Tibial nerve (tissue), 4 donors: ENCODE data around the gene OR4A16. TPM values are rescaled to one million over a fixed set of nuclear protein-coding genes. Genes with fewer than 3 reads are reported as not detected.

ENCODE experiments used
- DNase-seq, 2 donors: peaks; one replicate each; pipeline ENCODE4 v3.0.0-alpha.2; 2019; ENCODE audit warnings: low spot score in 2 of 2
- H3K27ac ChIP-seq, 4 donors: fragments of 200-600 bp; sonication (generic) in 3 of 4; one replicate each; pipeline ENCODE4 v1.5.1; 2017 to 2019; ENCODE audit warnings: mild to moderate bottlenecking in 1 of 4
- H3K27me3 ChIP-seq, 2 donors: fragments of 200-600 bp; sonication (generic) in 1 of 2; one replicate each; pipeline versions ENCODE4 v1.5.1 to v1.6.0; 2017 to 2019
- H3K36me3 ChIP-seq, 3 donors: fragments of 200-600 bp; sonication (generic); one replicate each; pipeline ENCODE4 v1.5.1; 2018 to 2019
- H3K4me1 ChIP-seq, 4 donors: fragments of 200-600 bp; sonication (generic) in 3 of 4; one replicate each; pipeline ENCODE4 v1.5.1; 2017 to 2019
- H3K4me3 ChIP-seq, 4 donors: fragments of 200-600 bp; sonication (generic) in 3 of 4; one replicate each; pipeline ENCODE4 v1.5.1; 2017 to 2019; ENCODE audit warnings: mild to moderate bottlenecking in 1 of 4, moderate library complexity in 1 of 4
- H3K9me3 ChIP-seq, 4 donors: fragments of 200-600 bp; sonication (generic) in 3 of 4; one replicate each; pipeline ENCODE4 v1.5.1; 2017 to 2019
- EP300 ChIP-seq, 2 donors: sonication (generic); formaldehyde crosslinking; IDR thresholded peaks; one replicate each; pipeline ENCODE4 v1.6.1; 2017; ENCODE audit warnings: antibody characterized with exemption in 2 of 2, mild to moderate bottlenecking in 1 of 2
- POLR2A ChIP-seq, 2 donors: fragments of 450-650 bp; IDR thresholded peaks; one replicate each; pipeline ENCODE4 v1.6.1; 2017; ENCODE audit warnings: antibody characterized with exemption in 2 of 2, mild to moderate bottlenecking in 2 of 2, moderate library complexity in 2 of 2
- WGBS, 2 donors: methylation state at CpG; one replicate each; pipeline ENCODE4 v1.1.5; 2018; 5-methylcytosine and 5-hydroxymethylcytosine counted together
- total RNA-seq, 4 donors: library from RNA; depleted of rRNA; stranded (reverse); fragments of >200 nt; gene quantifications; one replicate each; pipeline ENCODE4 v1.1.0, GENCODE V29; 2016
- TF ChIP-seq, protein P1 (sequence below), 5 experiments: fragments of 200-600 bp in 3 of 5; fragments of 450-650 bp in 2 of 5; sonication (generic) in 3 of 5; IDR thresholded peaks; one replicate each; pipeline ENCODE4 v1.5.1; 2016 to 2019; ENCODE audit warnings: antibody characterized with exemption in 5 of 5, mild to moderate bottlenecking in 3 of 5, moderate library complexity in 2 of 5

OR4A16 gene, protein sequence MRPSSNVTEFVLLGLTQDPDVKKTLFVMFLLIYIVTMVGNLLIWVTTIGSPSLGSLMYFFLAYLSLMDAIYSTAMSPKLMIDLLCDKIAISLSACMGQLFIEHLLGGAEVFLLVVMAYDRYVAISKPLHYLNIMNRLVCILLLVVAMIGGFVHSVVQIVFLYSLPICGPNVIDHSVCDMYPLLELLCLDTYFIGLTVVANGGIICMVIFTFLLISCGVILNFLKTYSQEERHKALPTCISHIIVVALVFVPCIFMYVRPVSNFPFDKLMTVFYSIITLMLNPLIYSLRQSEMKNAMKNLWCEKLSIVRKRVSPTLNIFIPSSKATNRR
- total RNA-seq = not detected

DNA sequence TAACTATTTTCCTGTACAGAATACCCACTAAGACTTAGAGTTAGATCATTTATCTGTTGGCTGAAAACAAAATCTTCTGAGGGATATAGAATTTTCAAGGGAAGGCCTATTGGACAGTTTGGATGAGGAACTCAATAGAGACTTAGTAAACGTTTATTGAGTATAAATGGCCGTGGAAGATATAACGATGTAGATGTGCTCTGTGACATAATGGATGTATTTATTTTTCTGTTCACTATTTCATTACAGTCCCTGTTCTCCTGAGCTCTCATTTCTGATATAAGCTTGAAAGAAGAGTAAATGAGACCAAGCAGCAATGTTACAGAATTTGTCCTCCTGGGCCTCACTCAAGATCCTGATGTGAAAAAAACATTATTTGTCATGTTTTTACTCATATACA is at the start of gene OR4A16:
TSS of gene OR4A16 (plus strand) at position 301 of the 400 bp plus-strand sequence. CDS start at position 301, 0 bp downstream.
- no peak within 1 kb of the TSS for H3K27ac ChIP-seq
- no peak within 1 kb of the TSS for H3K4me3 ChIP-seq
- 81 to 82% methylated on average over 3 of the region's 3 CpGs for WGBS, 2 donors
- H3K4me1 ChIP-seq = no peaks in the 10 kb centered on the region
- H3K9me3 ChIP-seq = peaks cover 0 to 4% (median 0%) of the 10 kb centered on the region in 4 donors
- no peaks in the 10 kb centered on the region for H3K36me3 ChIP-seq
- H3K27me3 ChIP-seq = no peaks in the 10 kb centered on the region
- no peak for DNase-seq
- TF ChIP-seq, protein P1, sequence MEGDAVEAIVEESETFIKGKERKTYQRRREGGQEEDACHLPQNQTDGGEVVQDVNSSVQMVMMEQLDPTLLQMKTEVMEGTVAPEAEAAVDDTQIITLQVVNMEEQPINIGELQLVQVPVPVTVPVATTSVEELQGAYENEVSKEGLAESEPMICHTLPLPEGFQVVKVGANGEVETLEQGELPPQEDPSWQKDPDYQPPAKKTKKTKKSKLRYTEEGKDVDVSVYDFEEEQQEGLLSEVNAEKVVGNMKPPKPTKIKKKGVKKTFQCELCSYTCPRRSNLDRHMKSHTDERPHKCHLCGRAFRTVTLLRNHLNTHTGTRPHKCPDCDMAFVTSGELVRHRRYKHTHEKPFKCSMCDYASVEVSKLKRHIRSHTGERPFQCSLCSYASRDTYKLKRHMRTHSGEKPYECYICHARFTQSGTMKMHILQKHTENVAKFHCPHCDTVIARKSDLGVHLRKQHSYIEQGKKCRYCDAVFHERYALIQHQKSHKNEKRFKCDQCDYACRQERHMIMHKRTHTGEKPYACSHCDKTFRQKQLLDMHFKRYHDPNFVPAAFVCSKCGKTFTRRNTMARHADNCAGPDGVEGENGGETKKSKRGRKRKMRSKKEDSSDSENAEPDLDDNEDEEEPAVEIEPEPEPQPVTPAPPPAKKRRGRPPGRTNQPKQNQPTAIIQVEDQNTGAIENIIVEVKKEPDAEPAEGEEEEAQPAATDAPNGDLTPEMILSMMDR (IDR thresholded peaks at IDR 0.05) = no peak
- TF ChIP-seq EP300 (IDR thresholded peaks at IDR 0.05) = no peak
- no peak for TF ChIP-seq POLR2A (IDR thresholded peaks at IDR 0.05)

DNA sequence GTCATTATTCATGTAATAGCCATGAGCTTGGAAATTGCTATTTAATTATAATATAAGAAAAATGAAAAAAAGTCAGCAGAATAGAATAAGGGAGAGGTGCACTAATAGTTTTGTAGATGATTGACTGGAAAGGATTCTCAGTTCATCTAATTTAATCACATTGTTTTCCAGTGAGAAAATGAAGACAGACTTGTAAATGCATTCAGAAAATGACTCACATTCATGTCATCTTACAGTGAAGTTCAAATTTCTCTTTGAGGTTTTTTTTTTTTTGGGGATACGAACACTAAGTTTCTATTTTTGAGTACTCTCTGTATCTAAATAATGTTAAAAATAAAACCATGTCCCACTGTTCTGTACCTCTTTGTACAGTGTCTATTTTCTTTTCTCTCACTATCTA is 18.5 kb upstream of the OR4A16 start:
- TF ChIP-seq POLR2A (IDR thresholded peaks at IDR 0.05) (no peak), EP300 (IDR thresholded peaks at IDR 0.05) (no peak)
- TF ChIP-seq, protein P1 (IDR thresholded peaks at IDR 0.05) = no peak
- WGBS, 2 donors = 80 to 83% methylated on average over 1 of the region's 1 CpG
- H3K36me3 ChIP-seq = no peaks in the 10 kb centered on the region
- no peaks in the 10 kb centered on the region for H3K9me3 ChIP-seq
- H3K4me3 ChIP-seq = no peak overlapping the region
- no peaks in the 10 kb centered on the region for H3K27me3 ChIP-seq
- no peak overlapping the region for H3K27ac ChIP-seq
- H3K4me1 ChIP-seq = no peaks in the 10 kb centered on the region
- no peak for DNase-seq

DNA sequence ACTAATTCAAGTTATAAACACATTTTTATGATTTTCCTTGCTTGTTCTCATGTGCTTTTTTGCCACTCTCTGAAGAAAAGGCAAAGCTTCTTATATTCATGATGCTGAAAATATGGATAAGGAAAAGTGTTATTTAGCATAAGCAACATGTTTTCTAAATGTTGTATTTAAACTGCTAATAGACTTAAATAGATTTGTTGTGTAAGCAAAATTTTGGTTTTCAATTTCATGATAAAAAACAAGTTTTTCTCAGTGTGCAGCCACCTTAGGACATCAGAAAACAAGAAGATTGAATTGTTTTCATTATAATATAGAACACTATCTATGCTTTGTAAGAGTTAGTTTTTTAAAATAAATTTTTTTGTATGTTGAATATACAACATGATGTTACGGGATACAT is 2.3 kb downstream of the OR4A16 start:
- no peak for TF ChIP-seq POLR2A (IDR thresholded peaks at IDR 0.05)
- TF ChIP-seq EP300 (IDR thresholded peaks at IDR 0.05) = no peak
- TF ChIP-seq, protein P1 (IDR thresholded peaks at IDR 0.05) = no peak
- H3K27me3 ChIP-seq = no peaks in the 10 kb centered on the region
- DNase-seq = no peak
- no peak overlapping the region for H3K4me3 ChIP-seq
- H3K4me1 ChIP-seq = no peaks in the 10 kb centered on the region
- no peak overlapping the region for H3K27ac ChIP-seq
- WGBS, 2 donors = 92 to 97% methylated on average over 1 of the region's 1 CpG
- H3K9me3 ChIP-seq = peaks cover 0 to 7% (median 0%) of the 10 kb centered on the region in 4 donors
- H3K36me3 ChIP-seq = no peaks in the 10 kb centered on the region

DNA sequence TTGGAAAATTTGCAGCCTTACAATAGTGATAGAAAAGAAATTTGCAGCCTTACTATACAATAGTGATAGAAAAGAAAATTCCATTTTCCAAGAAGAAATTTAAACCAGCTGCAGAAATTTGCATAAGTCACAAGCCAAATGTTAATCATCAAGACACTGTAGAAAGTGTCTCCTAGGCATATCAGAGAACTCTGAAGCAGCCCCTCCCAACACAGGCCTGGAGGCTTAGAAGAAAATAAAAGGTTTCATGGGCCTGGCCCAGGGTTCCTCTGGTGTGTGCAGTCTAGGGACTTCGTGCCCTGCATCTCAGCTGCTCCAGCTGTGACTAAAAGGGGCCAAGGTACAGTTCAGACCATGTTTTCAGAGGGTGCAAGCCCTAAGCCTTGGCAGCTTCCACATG is 6.0 kb downstream of the OR4A16 start:
- no peaks in the 10 kb centered on the region for H3K27me3 ChIP-seq
- no peak overlapping the region for H3K27ac ChIP-seq
- H3K36me3 ChIP-seq = no peaks in the 10 kb centered on the region
- no peaks in the 10 kb centered on the region for H3K4me1 ChIP-seq
- TF ChIP-seq POLR2A (IDR thresholded peaks at IDR 0.05) (no peak), EP300 (IDR thresholded peaks at IDR 0.05) (no peak)
- TF ChIP-seq, protein P1 (IDR thresholded peaks at IDR 0.05) = no peak
- peaks cover 0 to 3% (median 0%) of the 10 kb centered on the region in 4 donors for H3K9me3 ChIP-seq
- 12 to 13% methylated on average over 1 of the region's 1 CpG for WGBS, 2 donors
- no peak for DNase-seq
- H3K4me3 ChIP-seq = no peak overlapping the region

DNA sequence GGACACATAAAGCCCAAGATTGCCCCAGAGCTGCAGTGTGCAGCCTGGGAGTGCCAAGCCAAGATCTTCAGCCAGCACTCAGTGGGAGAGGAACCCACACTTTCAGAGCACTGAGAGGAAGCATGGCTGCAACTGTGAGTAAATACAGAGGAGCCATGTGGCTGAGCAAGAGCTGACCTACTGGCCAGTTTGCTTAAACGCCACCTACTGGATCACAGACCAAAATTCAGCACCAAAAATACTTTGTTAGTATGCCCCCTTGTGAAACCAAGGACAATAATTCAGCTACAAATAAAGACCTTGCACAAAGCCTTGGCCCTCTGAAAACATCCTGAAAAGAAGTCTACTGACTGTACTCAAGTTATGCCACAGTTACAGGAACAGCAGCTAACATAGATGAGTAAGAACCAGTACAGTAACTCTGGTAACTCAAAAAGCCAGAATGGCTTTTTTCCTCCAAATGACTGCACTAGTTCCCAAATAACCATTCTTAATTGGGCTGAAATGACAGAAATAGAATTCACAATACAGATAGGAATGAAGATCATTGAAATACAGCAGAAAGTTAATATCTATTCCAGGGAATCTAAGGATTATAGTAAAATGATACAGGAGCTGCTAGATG is 14.7 kb downstream of the OR4A16 start:
- WGBS, 2 donors = 7 to 13% methylated on average over 1 of the region's 1 CpG
- peaks cover 0 to 14% (median 0%) of the 10 kb centered on the region in 4 donors for H3K9me3 ChIP-seq
- TF ChIP-seq POLR2A (IDR thresholded peaks at IDR 0.05) (no peak), EP300 (IDR thresholded peaks at IDR 0.05) (no peak)
- TF ChIP-seq, protein P1 (IDR thresholded peaks at IDR 0.05) = no peak
- H3K36me3 ChIP-seq = no peaks in the 10 kb centered on the region
- no peaks in the 10 kb centered on the region for H3K27me3 ChIP-seq
- H3K27ac ChIP-seq = no peak overlapping the region
- DNase-seq = no peak
- no peaks in the 10 kb centered on the region for H3K4me1 ChIP-seq
- no peak overlapping the region for H3K4me3 ChIP-seq
